Hypothalamus (tissue), 51 donors: ENCODE measurements around the gene NAV1.
"Not testable (repeated sequence)": the region's sequence is repeated elsewhere in the genome, so short reads cannot be mapped to it uniquely, and the experiment has no call there.

Source experiments
- DNase-seq, 51 donors: peaks; one replicate each; lab custom pipeline; 2025; lab: John Stamatoyannopoulos, UW

The NAV1 gene

DNA sequence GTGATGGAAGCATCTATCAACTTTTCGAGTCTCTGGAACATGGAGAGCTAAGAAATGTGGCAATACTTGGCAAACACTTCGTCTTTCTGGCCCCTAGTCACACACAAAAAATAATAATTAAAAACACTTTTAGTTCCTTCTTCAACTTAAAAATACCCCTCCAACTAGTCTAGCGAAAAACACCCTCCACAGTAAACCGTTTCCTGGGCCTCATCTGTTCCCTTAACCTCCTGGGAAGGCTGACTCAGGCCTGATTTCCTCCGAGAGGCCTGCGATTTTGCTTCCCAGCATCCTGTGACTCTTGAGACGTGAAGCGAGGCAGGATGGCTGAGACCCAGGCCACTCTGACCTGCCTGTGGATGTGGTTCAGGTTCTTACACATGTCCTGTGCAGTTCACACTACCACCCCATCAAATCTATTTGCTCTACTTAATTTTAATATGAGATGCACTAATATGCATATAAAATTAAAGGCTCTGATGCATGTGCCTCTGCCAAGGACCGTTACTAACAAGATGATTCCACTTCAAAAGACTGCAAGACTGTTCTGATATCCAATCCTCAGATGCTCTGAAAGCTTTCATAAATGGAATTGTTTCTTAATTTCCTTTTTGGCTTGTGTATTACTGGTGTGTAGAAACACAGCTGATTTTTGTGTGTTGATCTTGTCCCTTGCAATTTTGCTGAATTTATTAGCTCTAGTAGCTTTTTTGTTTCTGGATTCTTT lies 3.5 kb downstream of the NAV1 start:
- no peak for DNase-seq

DNA sequence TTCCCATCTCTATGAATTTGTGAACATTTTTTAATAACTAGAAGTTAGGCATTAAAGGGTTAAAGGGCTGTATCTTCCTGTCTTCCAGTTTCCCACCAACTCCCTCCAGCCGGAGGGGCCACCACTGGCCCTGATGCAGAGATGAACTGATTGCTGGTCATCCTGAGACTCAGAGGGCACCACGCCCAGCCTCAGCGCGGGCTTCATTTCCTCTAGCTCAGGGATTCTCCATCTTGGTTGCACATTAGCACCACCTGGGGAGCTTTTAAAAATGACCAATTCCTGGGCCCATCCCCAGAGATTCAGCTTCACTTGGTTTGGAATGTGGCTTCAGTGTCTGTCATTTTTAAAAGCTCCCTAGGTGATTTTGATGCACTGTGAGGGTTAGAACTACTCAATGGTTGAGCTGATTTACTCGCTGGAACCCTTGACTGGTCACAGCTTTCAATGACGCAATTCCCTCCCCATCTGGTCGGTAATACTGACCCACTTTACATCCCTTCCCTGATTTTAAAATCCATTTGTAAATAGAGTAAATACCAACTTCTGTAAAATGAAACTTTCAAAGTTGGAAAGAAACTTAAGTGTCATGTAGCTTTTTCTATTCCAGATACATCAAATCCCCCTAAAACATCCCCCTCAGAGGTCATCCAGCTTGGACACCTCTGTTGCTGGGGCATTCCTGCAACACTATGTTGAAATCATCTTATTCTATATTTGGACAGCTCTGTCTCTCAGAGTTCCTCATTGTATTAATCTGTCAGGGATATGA lies 5.1 kb downstream of the NAV1 start:
- DNase-seq: no peak

- no peak for DNase-seq
Measured at GRCh38 chr1:201544710-201545109, 5.8 kb downstream of the NAV1 start.

- no peak for DNase-seq
Measured at GRCh38 chr1:201545851-201546492, 7.0 kb downstream of the NAV1 start.

- not testable (repeated sequence) for DNase-seq
Measured at GRCh38 chr1:201549522-201549921, 10.6 kb downstream of the NAV1 start.

GRCh38 chr1:201551096-201551495 lies 12.2 kb downstream of the NAV1 start:
- no peak for DNase-seq

DNA sequence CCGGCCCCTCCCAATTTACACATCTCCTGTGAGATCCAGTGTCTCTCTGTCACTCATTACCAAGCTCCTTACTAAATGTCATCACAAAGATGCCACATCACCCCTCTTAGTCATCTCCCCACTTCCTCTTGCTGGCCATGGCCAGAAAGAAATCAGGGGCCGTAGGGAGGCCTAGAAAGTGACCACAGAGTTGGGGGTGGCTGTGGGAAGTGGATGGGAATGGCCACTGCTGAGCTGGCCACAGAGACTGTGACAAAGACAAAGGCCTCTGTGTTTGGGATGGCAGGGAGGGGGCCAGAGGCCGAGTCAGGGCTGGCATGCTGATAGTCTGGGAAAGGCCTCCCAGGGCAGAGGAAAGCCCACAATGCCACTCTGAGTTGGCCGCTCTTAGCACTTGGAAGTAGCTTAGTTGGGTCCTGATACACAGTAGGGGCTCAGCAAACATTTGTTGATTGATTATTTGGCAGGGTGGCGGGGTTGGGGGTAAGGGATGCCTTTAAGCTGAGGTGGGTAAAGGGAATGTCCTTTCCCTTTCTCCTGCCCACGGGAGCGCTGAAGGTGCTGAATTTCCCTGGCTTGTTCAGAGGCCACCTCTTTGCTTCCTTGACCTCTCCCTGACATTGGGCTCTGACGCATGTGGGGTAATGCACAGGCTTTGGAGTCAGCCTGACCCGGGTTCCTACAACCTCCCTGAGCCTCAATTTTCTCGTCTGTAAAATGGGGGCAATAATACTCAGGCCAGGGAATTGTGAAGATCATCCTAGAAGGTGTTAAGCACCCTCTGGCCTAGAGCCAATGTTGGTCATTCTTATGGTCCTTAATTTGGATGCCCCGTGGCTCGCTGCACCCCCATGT lies 13.2 kb downstream of the NAV1 start:
- peak in 45 of 51 donors; percentile 26 to 92 (median 78) for DNase-seq

- peak in 17 of 51 donors; percentile 27 to 55 (median 39) for DNase-seq
Measured at GRCh38 chr1:201552941-201553351, 14.0 kb downstream of the NAV1 start.

DNA sequence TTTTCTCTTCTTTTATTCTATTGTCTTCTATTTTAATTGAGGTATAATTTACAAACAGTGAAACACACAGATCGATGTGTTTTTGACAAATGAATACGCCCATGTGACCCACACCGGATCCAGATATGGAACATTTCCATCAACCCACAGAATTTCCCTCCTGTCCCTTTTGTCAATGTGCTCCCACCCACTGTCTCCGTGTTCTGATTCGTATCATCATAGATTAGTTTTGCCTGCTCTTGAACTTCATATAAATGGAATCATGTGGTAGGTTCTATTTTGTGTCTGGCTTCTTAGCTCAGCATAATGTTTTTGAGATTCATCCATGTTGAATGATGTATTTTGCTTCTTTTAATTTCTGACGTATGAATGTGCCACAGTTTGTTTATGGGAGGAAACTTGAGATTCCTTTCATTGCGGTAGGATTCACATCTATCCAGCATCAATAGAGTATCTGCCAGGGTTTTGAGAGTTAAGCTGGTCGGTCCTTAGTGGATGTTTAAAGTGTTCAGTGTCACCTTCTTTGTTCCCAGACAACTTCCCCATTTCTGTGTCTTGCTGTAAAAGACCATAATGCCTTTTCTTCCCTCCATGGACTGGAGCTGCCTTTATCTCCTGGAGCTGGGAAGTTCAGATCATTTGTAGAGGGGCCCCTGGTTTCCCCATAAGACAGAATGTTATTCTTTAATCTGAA lies 14.7 kb downstream of the NAV1 start:
- peak in 1 of 51 donors; percentile 41 for DNase-seq

DNA sequence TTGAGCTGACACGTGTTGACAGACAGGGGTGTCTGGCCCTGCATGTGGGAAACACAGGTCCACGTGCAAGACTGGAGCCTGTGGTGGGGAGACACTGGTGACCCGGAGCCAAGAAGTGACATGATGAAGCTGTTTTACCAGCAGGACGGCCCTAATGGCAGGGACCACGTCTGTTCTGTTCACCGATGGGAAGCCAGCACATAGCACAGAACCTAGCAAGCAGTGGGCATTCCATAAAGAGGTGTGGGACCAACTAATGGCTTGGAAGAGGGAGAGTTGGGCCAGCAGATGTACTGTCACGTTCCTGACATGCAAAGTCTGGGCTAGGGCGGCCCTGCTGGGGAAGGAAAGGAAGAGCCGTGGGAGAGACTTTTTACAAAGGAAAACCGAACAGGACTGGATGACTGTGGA lies 15.3 kb downstream of the NAV1 start:
- no peak for DNase-seq

DNA sequence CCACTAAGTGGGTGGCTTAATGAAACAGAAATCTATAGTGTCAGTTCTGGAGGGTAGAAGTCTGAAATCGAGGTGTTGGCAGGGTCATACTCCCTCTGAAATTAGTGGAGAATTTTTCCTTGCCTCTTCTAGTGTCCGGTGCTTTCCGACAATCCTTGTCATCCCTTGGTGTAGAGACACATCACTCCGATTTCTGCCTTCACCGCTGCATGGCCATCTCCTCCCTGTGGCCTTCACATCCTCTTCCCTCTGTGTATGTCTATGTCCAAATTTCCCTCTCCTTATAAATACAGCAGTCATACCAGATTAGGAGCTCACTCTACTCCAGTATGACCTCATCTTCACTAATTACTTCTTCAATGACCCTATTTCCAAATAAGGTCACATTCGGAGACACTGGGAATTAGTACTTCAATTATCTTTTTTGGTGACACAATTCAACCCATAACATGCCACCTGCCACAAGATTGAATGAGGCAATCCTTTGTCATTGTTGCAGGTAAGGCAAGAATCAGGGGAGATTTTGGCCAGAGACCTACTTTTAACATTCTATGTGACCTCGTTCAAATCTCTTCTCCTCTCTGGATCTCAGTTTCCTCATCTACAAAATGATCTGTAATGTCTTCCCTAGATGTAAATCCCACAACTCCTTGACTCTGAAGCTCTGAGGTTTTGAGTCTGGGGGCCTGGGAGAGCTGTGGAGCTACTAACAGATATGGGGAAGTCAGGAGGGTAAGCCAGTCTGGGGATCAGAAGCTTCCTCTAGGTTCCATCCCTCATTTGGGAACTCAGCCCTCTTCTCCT lies 16.1 kb downstream of the NAV1 start:
- DNase-seq: no peak

DNA sequence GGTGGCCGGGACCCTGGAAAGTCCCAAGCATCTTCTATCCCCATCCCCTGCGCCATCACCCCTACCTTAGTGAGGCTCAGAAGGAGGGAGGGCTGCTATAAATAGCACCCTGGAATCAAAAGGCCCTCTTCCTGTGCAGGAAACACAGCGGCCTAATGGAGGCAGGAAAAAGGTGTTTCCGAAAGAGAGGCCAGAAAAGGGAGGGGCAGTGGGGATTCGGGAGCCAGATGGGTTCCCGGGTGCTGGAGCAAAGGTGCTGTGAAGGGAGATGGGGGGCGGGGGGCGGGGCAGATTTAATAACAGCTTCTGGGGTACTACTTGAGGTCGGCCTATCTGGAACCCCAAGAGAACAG lies 16.6 kb downstream of the NAV1 start:
- no peak for DNase-seq

DNA sequence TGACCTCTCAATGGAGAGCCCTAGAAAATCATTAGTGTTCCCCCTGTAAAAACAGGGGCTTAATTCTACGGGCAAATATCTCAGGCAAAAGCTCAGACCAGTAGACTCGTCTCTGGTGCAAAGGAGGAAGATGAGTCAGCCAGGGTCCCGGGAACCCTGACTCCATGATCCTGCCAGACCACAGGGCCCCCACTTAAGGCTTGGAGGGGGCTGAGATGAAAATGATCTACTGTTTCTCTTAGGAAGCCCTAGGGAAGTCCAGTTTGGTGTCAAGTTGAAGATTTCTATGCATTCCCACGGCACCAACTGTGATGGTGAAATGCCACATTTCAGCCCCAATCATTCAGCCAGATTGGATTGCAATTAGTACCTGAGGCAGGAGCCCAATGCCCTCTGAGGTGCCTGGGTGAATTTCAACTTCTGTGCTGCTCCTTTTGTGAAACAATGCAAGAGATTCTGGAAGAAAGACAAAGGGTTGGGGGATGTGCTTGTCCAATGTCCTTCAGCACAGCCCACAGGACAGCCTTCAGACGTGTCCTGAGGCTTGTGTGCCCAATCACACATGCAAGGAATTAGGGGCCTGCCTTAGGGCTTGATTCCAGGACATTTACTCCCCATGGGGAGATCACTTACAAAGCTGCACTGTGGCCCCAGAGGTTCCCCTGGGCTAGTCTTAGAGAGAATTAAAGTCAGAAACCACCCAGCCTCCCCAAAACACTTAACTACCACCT lies 18.1 kb downstream of the NAV1 start:
- no peak for DNase-seq

DNA sequence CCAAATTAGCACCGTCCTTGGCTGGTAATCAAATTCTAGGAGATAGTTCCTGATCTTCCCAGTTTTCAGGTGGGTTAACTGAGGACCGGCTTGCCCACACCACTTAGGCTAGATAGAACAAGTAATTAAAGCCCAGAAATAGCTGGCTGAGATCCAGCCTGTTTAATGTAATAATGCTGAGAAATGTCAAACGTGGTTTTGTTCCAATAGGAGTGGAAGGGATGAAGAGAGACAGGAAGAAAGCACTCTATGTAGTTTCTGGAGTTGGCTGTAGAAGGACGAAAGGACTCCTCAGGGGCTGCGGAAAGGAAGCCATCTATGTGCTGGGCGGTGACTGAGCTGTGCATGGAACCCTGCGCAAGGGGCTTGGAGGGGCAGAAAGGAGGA lies 18.6 kb downstream of the NAV1 start:
- no peak for DNase-seq

- peak in 48 of 51 donors; percentile 21 to 88 (median 73) for DNase-seq
Measured at GRCh38 chr1:201559679-201560162, 20.8 kb downstream of the NAV1 start.

DNA sequence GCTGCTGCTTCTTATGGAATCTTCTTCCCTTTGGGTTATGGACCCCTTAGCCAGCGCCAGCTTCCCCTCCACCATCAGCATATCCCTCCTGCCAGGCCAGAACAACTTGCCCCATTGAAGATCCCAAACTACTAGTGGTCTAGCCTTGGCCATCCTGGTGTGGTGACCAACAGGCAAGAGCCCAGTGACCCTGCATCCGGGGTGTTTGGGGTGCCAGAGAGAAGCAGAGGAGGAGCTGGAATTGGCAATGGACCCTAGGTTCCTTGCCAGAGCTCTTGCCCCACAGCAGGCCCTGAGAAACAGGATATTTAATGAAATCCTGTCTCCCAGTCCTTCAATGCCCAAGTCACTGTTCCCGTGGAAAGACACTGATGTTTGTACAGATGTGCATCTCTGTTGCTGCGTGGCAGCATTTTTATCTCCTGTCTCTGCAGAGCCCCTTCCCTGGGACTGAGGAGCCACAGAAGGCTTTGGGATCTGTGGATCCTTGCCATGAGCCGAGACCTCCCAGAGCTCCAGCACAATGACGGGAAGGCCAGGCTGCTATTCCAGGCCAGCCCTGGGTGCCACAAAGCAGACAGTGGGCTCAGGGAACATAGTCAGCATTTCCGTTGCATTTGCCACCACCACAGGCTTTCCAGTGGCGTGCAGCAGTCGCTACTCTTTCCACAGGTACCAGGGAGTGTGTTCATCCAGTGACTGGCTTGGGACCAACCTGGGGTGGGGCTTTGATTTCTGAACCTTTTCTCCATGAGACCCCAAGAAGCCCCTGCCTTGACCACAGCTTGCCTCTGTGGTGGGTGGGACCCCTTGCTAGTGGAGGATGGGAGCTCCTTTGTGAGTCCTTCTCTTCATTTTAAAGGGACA lies 21.6 kb downstream of the NAV1 start:
- DNase-seq: no peak

GRCh38 chr1:201561195-201561564 lies 22.3 kb downstream of the NAV1 start:
- no peak for DNase-seq

DNA sequence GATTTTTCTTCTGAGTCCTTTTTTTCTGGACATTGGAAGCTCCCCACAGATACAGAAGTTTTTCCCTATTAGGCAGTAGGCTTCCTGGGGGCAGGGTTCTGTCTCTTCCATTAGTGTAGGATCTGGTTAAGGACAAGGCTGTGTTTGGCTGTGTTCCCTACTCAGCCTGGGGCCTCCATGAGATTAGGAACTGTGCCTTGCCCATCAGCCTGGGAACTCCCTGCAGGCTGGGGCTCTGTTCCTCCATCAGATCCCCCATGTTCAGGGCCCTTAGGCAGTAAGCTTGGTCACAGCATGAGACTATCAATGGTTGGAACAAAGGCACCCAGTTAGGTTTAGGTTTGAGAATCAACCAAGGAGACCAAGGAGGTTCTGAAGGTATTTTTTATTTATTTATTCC lies 22.7 kb downstream of the NAV1 start:
- no peak for DNase-seq
